A549 (cell line): ENCODE data around the gene KRT79. TPM values are rescaled to one million over a fixed set of nuclear protein-coding genes. Genes with fewer than 3 reads are reported as not detected.
A peak's percentile ranks its signal among the peaks of the same experiment; 100 is the strongest.

Experiments used
- ATAC-seq, 2 experiments: fragments of 200-7000 bp in 1 of 2; fragments of >200 bp in 1 of 2; cut with Nextera tagmentation in 1 of 2; cut with Tn5 transposase in 1 of 2; 3 replicates each; pipeline versions ENCODE4 v1.8.0 to v1.9.1; 2018 to 2020; ENCODE audit warnings: mild to moderate bottlenecking in 1 of 2, moderate library complexity in 1 of 2
- CTCF ChIA-PET: fragments of 300-600 bp; sonication (Branson Sonifier 250); formaldehyde crosslinking; extraction: SDS; loops from one replicate; lab custom pipeline; 2021; ENCODE audit warnings: antibody characterized with exemption, inconsistent platforms; lab: Yijun Ruan, JAX
- POLR2A ChIA-PET: fragments of 350-600 bp; formaldehyde crosslinking; extraction: SDS; loops from one replicate; lab custom pipeline; 2021; ENCODE audit warnings: antibody characterized with exemption, inconsistent platforms; lab: Yijun Ruan, JAX
- DNase-seq, 2 experiments: peaks; one replicate each; pipeline versions ENCODE4 v3.0.0 to v3.0.0-alpha.2; 2011 to 2016; ENCODE audit warnings: low read depth in 1 of 2, low spot score in 1 of 2
- FAIRE-seq: peaks from 2 replicates; lab custom pipeline; 2011; peaks lifted over from hg19 to GRCh38; lab: Jason Lieb, UNC
- H3K27ac ChIP-seq, 2 experiments: fragments of >200 bp; sonication (Bioruptor Twin); formaldehyde crosslinking; 3 replicates each; pipeline ENCODE4 v1.5.1; 2016 to 2017
- H3K4me1 ChIP-seq: fragments of >200 bp; sonication (Bioruptor Twin); formaldehyde crosslinking; 3 replicates; pipeline ENCODE4 v1.6.1; 2016
- H3K4me2 ChIP-seq: fragments of >200 bp; sonication (Bioruptor Twin); formaldehyde crosslinking; 3 replicates; pipeline ENCODE4 v1.6.1; 2016
- H3K4me3 ChIP-seq: fragments of >200 bp; sonication (Bioruptor Twin); formaldehyde crosslinking; 3 replicates; pipeline ENCODE4 v1.5.1; 2016
- H3K9me3 ChIP-seq: fragments of >200 bp; sonication (Bioruptor Twin); formaldehyde crosslinking; 3 replicates; pipeline ENCODE4 v1.6.1; 2016
- BHLHE40 ChIP-seq: IDR thresholded peaks from 2 replicates; pipeline ENCODE4 v1.6.1; 2012; ENCODE audit warnings: low read depth, low read length, inconsistent platforms
- CBX2 ChIP-seq: fragments of 200-600 bp; sonication (generic); IDR thresholded peaks from 2 replicates; pipeline ENCODE4 v1.6.1; 2016; ENCODE audit warnings: low read depth, mild to moderate bottlenecking, borderline replicate concordance
- CHD2 ChIP-seq: fragments of 150-350 bp; IDR thresholded peaks from 2 replicates; pipeline ENCODE4 v1.6.1; 2014; ENCODE audit warnings: low read length; ENCODE audit not compliant: partially characterized antibody
- EHF ChIP-seq: fragments of 250-450 bp; sonication (Bioruptor Pico); IDR thresholded peaks from 2 replicates; pipeline ENCODE4 v1.5.0; 2020; ENCODE audit warnings: mild to moderate bottlenecking
- FOSB ChIP-seq: fragments of 250-450 bp; sonication (Bioruptor Pico); IDR thresholded peaks from 2 replicates; pipeline ENCODE4 v1.5.0; 2020; ENCODE audit warnings: mild to moderate bottlenecking, moderate library complexity
- FOSL2 ChIP-seq, 2 experiments: fragments of 450-650 bp in 1 of 2; fragments of >200 bp in 1 of 2; sonication (Bioruptor Twin) in 1 of 2; formaldehyde crosslinking; IDR thresholded peaks; 2 replicates each; pipeline versions ENCODE4 v1.5.0 to v1.6.1; 2016 to 2020; ENCODE audit warnings: mild to moderate bottlenecking in 1 of 2, moderate library complexity in 1 of 2
- GATA3 ChIP-seq: IDR thresholded peaks from 2 replicates; pipeline ENCODE4 v1.6.1; 2012; ENCODE audit warnings: borderline replicate concordance
- HDAC2 ChIP-seq: fragments of 200-600 bp; sonication (generic); IDR thresholded peaks from 2 replicates; pipeline ENCODE4 v1.6.1; 2016
- HEYL ChIP-seq: fragments of 250-450 bp; sonication (Bioruptor Pico); IDR thresholded peaks from 2 replicates; pipeline ENCODE4 v1.8.0; 2021; ENCODE audit warnings: mild to moderate bottlenecking, moderate library complexity
- HOXA7 ChIP-seq: fragments of 250-450 bp; sonication (Bioruptor Pico); IDR thresholded peaks from 2 replicates; pipeline ENCODE4 v1.5.0; 2020; ENCODE audit warnings: mild to moderate bottlenecking, moderate library complexity
- HOXB5 ChIP-seq: fragments of 250-450 bp; sonication (Bioruptor Pico); IDR thresholded peaks from 2 replicates; pipeline ENCODE4 v1.5.0; 2020; ENCODE audit warnings: mild to moderate bottlenecking, moderate library complexity
- JUNB ChIP-seq: fragments of >200 bp; sonication (Bioruptor Twin); formaldehyde crosslinking; IDR thresholded peaks from 2 replicates; pipeline ENCODE4 v1.6.1; 2016
- MAFK ChIP-seq: fragments of 450-650 bp; IDR thresholded peaks from 2 replicates; pipeline ENCODE4 v1.6.1; 2014; ENCODE audit not compliant: partially characterized antibody
- MAZ ChIP-seq: fragments of 150-350 bp; IDR thresholded peaks from 2 replicates; pipeline ENCODE4 v1.6.1; 2014; ENCODE audit warnings: antibody characterized with exemption, low read depth, low read length, borderline replicate concordance
- MYC ChIP-seq: IDR thresholded peaks from 2 replicates; pipeline ENCODE4 v1.6.1; 2012; ENCODE audit warnings: mild to moderate bottlenecking, inconsistent platforms, low read length, improper control_type of control experiment, borderline replicate concordance
- NFE2L2 ChIP-seq: fragments of 150-350 bp; conservative IDR thresholded peaks from 2 replicates; pipeline ENCODE4 v1.6.1; 2014; ENCODE audit warnings: low read length
- NPAS2 ChIP-seq: fragments of 250-450 bp; sonication (Bioruptor Pico); IDR thresholded peaks from 2 replicates; pipeline ENCODE4 v1.8.0; 2022; ENCODE audit warnings: mild to moderate bottlenecking, moderate library complexity, borderline replicate concordance
- POLR2A ChIP-seq: IDR thresholded peaks from 2 replicates; pipeline ENCODE4 v1.6.1; 2012; ENCODE audit warnings: mild to moderate bottlenecking, low read length
- POLR2AphosphoS2 ChIP-seq: conservative IDR thresholded peaks from 2 replicates; pipeline ENCODE4 v1.6.1; 2012; ENCODE audit warnings: low read length, improper control_type of control experiment, inconsistent platforms
- ZNF302 ChIP-seq: fragments of 250-450 bp; sonication (Bioruptor Pico); IDR thresholded peaks from 2 replicates; pipeline ENCODE4 v1.9.0; 2021; ENCODE audit warnings: inconsistent platforms, mild to moderate bottlenecking, moderate library complexity
- WGBS: methylation state at CpG from one replicate; pipeline ENCODE4 v1.1.6; 2017; ENCODE audit errors: missing lambda C conversion rate; 5-methylcytosine and 5-hydroxymethylcytosine counted together
- polyA plus RNA-seq, 4 experiments: library from polyadenylated mRNA; depleted of rRNA in 3 of 4; stranded (reverse); fragments of >200 nt; fragmentation: RNase III in 1 of 4; extraction: RNeasy Plus Mini Kit Qiagen cat#74134 plus additional on column Dnase treatment in 1 of 4; gene quantifications; 2 replicates in 3 of 4; 3 replicates in 1 of 4; pipeline ENCODE4 v1.2.3, GENCODE V29; 2011 to 2017
- TF ChIP-seq, protein P1 (sequence below): IDR thresholded peaks from 2 replicates; pipeline ENCODE4 v1.6.1; 2012
- TF ChIP-seq, protein P2 (sequence below): fragments of >200 bp; sonication (Bioruptor Twin); formaldehyde crosslinking; IDR thresholded peaks from 3 replicates; pipeline ENCODE4 v1.6.1; 2016
- TF ChIP-seq, protein P3 (sequence below): fragments of 200-600 bp; sonication (generic); IDR thresholded peaks from 2 replicates; pipeline ENCODE4 v1.6.1; 2016; ENCODE audit warnings: antibody characterized with exemption, mild to moderate bottlenecking, moderate library complexity
- TF ChIP-seq, protein P4 (sequence below): fragments of 450-650 bp; IDR thresholded peaks from 2 replicates; pipeline ENCODE4 v1.6.1; 2014; ENCODE audit warnings: antibody characterized with exemption

Gene KRT79
- polyA plus RNA-seq, 2 of the 4 experiments (the other 2 are of a cell fraction) = 0.05 TPM; not detected in 1

DNA sequence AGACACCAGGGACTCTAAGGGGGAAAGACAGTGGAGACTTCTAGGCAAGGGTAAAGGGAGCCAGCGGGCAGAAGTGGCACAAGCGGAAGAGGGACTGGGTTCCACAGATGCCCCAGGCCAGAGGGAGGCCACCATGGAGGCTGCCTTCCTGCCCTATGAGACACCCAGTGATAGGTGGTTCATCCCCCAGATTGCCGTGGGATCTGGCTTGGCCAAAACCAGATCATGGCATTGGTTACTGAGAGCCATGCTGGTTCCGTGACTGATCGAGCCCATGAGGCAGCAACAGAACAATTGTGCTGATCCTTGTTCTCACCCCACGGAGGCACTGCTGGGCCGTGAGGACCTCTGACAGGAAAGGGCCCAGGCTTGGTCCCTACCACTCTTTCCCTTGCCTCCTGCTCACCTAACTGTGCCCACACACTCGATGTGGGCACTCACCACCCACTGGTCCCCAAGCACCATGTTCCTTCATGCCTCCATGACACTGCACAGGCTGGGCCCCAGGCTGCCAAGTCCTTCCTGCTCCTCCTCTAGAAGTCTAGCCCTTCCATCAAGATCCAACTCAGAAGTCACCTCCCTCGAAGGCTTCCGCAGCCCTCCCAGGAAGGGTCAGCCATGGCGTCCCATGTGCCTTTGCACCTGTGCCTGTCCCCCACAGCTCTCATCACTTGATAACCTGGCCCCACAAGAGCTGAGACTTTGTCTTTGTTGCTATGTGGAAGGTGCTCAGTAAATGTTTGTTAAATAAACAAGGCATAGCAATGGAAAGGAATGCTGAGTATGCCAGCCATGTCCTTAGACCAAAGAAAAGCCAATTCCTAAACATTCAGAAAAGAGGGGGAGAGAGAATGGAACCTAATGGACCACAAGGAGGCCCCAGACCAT is 7.3 kb downstream of the KRT79 start:
- Histone ChIP-seq H3K4me1 (peaks cover 25% of the 10 kb centered on the region), H3K4me3 (no peak overlapping the region), H3K27ac (no peak overlapping the region), H3K4me2 (0 out of 3 replicates have a peak overlapping the region, but pooled peaks have one; percentile 11), H3K9me3 (no peaks in the 10 kb centered on the region)
- ATAC-seq (peak in 1 of 2 experiments; percentile 45; a peak in 3 of 6 replicates), DNase-seq (peak in 1 of 2 experiments; percentile 41), FAIRE-seq (no peak)
- CTCF ChIA-PET = interaction anchor here (0.6 to 1.1 kb wide), 4 partner anchors 10 to 458 kb away, joined by 3 to 4 read pairs (median 3); no protein-coding TSS in a partner anchor
- POLR2A ChIA-PET = no interaction called here
- WGBS = 86% methylated on average over 11 of the region's 11 CpGs
- no peak for TF ChIP-seq JUNB
- TF ChIP-seq POLR2A = 0 out of 2 replicates have a peak, but pooled peaks have one; percentile 11

DNA sequence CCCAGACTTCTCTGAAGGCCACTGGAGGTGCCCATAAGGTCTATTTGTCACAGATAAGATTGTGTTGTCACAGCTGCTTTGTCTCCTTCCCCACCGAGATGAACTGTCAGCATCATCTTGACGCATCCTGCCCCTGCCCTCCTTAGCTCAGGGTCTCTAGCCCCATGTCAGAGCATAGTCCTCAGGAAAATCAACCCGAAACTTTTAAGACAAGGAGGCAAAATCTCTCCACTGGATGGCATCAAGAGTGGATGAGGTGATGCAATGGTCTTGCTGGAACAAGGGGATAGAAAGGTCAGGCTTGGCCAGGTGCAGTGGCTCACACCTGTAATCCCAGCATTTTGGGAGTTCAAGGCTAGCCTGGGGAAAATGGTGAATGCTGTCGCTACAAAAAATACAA is 8.2 kb downstream of the KRT79 start:
- Histone ChIP-seq H3K4me2 (no peak overlapping the region), H3K4me3 (no peak overlapping the region), H3K9me3 (no peaks in the 10 kb centered on the region), H3K4me1 (peaks cover 34% of the 10 kb centered on the region), H3K27ac (no peak overlapping the region)
- FAIRE-seq (no peak), ATAC-seq (no peak), DNase-seq (no peak)
- ChIA-PET CTCF (interaction anchor here (1.1 kb wide), 1 partner anchor 9 kb away, joined by 3 read pairs; no protein-coding TSS in a partner anchor), POLR2A (no interaction called here)
- WGBS = 88% methylated on average over 4 of the region's 4 CpGs
- TF ChIP-seq CBX2 (no peak), MYC (no peak), HOXA7 (CRISPR knock-in tag) (no peak), EHF (no peak), CHD2 (no peak), MAFK (no peak), HDAC2 (no peak), MAZ (no peak), HOXB5 (no peak), ZNF302 (CRISPR knock-in tag) (no peak), GATA3 (no peak), POLR2AphosphoS2 (no peak), NFE2L2 (no peak), FOSL2 (IDR thresholded peaks at IDR 0.05) (no peak), FOSL2 (CRISPR knock-in tag; IDR thresholded peaks at IDR 0.05) (no peak), NPAS2 (no peak), JUNB (no peak), BHLHE40 (no peak)
- TF ChIP-seq, protein P1, sequence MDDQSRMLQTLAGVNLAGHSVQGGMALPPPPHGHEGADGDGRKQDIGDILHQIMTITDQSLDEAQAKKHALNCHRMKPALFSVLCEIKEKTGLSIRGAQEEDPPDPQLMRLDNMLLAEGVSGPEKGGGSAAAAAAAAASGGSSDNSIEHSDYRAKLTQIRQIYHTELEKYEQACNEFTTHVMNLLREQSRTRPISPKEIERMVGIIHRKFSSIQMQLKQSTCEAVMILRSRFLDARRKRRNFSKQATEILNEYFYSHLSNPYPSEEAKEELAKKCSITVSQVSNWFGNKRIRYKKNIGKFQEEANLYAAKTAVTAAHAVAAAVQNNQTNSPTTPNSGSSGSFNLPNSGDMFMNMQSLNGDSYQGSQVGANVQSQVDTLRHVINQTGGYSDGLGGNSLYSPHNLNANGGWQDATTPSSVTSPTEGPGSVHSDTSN = no peak
- TF ChIP-seq, protein P2, sequence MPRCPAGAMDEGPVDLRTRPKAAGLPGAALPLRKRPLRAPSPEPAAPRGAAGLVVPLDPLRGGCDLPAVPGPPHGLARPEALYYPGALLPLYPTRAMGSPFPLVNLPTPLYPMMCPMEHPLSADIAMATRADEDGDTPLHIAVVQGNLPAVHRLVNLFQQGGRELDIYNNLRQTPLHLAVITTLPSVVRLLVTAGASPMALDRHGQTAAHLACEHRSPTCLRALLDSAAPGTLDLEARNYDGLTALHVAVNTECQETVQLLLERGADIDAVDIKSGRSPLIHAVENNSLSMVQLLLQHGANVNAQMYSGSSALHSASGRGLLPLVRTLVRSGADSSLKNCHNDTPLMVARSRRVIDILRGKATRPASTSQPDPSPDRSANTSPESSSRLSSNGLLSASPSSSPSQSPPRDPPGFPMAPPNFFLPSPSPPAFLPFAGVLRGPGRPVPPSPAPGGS = no peak

DNA sequence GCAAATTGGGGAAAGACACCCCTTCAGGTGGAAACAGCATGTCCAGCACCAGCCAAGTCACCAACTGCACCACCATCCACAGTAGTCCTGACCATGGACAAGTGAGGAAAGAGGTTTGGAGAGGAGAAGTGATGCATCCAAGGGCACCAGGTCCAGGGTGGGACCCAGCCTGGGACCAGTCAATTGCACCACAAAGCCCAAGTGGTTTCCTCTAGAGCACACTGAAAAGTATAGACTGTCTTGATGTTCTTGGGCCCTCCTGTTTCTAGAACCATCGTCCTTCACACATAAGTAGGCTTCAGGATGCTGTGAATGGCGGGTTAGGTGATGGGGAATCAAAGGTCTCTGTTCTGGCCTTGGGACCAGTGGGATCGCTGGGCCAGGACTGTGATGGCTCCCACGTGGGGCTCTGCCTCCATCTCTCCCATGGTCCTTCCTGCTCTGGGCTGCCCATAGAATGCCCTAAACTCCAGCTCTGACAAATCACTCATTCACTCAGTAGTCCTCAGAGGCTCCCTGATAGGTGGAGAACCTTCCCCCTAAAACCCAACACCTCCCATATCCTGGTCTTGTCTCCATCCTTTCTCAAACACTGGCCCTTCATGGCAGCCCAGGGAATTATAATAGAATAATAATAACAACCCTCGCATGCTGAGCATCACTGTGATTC is 9.2 kb downstream of the KRT79 start:
- POLR2A ChIA-PET = no interaction called here
- DNase-seq (no peak), ATAC-seq (no peak), FAIRE-seq (no peak)
- CTCF ChIA-PET = interaction anchor here (1.0 to 1.6 kb wide), 2 partner anchors 10 to 55 kb away, joined by 3 to 5 read pairs; no protein-coding TSS in a partner anchor
- Histone ChIP-seq H3K27ac (no peak overlapping the region), H3K4me1 (peaks cover 35% of the 10 kb centered on the region), H3K9me3 (no peaks in the 10 kb centered on the region), H3K4me2 (no peak overlapping the region), H3K4me3 (no peak overlapping the region)
- 89% methylated on average over 5 of the region's 5 CpGs for WGBS
- TF ChIP-seq, protein P3, sequence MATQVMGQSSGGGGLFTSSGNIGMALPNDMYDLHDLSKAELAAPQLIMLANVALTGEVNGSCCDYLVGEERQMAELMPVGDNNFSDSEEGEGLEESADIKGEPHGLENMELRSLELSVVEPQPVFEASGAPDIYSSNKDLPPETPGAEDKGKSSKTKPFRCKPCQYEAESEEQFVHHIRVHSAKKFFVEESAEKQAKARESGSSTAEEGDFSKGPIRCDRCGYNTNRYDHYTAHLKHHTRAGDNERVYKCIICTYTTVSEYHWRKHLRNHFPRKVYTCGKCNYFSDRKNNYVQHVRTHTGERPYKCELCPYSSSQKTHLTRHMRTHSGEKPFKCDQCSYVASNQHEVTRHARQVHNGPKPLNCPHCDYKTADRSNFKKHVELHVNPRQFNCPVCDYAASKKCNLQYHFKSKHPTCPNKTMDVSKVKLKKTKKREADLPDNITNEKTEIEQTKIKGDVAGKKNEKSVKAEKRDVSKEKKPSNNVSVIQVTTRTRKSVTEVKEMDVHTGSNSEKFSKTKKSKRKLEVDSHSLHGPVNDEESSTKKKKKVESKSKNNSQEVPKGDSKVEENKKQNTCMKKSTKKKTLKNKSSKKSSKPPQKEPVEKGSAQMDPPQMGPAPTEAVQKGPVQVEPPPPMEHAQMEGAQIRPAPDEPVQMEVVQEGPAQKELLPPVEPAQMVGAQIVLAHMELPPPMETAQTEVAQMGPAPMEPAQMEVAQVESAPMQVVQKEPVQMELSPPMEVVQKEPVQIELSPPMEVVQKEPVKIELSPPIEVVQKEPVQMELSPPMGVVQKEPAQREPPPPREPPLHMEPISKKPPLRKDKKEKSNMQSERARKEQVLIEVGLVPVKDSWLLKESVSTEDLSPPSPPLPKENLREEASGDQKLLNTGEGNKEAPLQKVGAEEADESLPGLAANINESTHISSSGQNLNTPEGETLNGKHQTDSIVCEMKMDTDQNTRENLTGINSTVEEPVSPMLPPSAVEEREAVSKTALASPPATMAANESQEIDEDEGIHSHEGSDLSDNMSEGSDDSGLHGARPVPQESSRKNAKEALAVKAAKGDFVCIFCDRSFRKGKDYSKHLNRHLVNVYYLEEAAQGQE = no peak
- TF ChIP-seq, protein P4, sequence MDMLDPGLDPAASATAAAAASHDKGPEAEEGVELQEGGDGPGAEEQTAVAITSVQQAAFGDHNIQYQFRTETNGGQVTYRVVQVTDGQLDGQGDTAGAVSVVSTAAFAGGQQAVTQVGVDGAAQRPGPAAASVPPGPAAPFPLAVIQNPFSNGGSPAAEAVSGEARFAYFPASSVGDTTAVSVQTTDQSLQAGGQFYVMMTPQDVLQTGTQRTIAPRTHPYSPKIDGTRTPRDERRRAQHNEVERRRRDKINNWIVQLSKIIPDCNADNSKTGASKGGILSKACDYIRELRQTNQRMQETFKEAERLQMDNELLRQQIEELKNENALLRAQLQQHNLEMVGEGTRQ = no peak
- no peak for TF ChIP-seq EHF
- TF ChIP-seq FOSB (CRISPR knock-in tag) = no peak
- no peak for TF ChIP-seq CHD2
- TF ChIP-seq POLR2AphosphoS2 = no peak
- TF ChIP-seq HEYL (CRISPR knock-in tag) = no peak
- TF ChIP-seq, protein P1 = no peak
- TF ChIP-seq HOXB5 = no peak
